ENCODE measurements around the gene WIZ.
A peak's percentile ranks its signal among the peaks of the same experiment; 100 is the strongest.
"Not testable (repeated sequence)": the region's sequence is repeated elsewhere in the genome, so short reads cannot be mapped to it uniquely, and the experiment has no call there.

The WIZ gene

DNA sequence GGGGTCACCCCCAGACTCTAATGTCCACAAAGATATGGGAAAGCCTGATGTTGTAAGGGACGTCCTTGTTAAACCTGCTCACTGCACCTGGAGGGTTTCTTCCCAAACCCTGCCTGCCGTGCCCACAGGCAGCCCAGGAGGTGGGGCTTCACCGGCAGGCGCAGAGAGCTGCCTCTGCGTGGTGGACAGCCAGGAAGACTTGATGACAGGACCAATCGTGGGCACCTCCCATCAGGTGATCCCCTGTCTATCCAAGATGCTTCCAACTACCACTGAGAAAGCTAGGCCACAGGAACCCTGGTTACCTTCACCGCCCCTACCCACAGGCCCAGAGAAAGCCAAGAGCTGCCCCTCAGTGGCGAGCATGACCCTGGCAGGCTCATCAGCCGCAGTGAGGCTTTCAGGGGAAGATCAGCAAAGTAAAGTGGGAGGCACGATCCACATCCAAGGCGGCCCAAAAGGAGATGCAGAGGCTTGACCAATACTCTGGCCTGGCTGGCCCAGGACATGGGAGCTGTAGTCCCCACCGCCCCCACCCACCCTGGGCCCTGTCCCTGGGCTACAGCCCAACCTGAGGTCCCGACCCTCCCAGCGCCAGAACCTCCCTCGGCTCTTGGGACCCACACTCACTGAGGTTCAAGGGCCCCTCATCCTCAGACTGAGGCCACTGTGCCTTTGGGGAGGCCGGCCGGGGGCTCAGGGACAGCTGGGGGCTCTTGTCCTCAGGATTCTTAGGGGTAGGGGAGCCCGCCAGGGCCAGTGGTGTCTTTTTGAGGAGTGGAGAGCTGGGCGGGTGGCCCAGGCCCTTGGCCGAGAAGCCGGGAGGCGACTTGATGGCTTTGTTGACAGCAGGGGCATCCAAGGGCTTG lies 20.6 kb downstream of the WIZ start:
- no peak for DNase-seq

- no peak for DNase-seq
Observed at GRCh38 chr19:15427991-15428471, 21.7 kb downstream of the WIZ start.

GRCh38 chr19:15427350-15427700 lies 22.4 kb downstream of the WIZ start:
- no peak for DNase-seq

DNA sequence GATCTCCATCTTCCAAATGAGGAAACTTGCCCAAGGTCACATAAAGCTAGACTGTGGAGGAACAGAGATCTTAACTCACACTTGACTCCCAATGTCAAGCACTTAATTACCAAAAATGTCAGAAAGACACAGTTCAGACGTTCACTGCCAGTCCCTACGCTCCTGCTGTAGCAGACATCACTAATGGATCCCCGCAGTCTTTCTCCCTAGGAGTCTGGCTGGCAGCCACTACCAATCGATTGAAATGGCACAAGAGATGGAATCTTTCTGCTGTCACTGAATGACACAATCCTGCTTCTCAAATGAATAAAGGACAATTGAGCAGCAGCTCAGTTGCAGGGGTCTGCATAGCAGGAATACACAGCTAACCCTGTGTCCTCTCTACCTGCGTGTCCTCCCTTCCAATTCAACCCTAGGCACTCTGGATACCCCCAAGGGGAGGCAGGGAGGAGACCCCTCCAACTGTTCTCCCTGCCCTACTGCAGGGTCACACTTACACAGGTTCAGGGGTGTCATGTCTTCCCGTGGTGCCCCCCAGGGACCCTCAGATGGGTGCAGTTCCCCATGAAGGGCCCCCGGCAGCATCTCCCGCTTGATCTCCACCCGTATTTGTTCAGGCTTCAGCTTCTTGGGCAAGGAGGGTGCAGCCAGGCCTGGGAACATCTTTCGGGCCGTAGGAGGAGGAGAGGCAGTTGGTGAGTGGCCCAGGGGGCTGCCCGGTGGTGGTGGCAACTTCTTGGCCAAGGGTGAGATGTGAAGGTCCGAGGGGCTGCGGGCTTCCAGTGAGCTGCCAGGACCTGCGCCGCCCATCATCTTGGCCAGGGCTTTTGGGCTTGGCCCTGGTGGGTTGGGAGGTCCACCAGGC lies 23.0 kb downstream of the WIZ start:
- DNase-seq: no peak

GRCh38 chr19:15425321-15425950 lies 24.3 kb downstream of the WIZ start:
- DNase-seq: no peak

DNA sequence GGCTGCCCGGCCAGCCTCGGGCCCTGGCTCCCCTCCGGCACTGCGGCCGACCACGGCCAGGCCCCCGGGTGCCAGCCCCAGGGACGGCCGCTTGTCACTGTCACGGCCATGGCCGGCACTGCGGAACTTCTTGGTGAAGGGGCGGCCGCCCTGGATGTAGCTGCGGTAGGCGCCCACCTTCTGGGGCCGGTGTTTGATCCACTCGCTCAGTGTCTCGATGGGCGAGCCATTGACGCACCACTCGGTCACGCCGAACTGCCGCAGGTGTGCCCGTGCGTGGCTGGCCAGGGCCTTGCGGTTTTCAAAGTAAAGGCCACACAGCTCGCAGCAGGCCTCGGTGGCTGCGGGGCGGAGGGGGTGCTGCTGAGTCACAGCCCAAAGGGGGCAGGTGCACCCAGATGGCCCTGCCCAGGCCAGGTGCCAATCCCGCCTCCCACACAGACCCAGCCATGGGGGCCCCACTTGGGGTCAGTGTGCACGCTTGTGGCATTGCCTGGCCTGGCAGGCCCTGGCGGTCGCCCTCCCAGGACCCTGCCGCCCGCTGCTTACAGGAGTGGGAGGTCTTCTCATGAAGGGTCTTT lies 25.0 kb downstream of the WIZ start:
- DNase-seq: no peak

GRCh38 chr19:15424121-15424520 lies 25.6 kb downstream of the WIZ start:
- DNase-seq: no peak

- DNase-seq: no peak
Observed at GRCh38 chr19:15423130-15423529, 26.6 kb downstream of the WIZ start.

DNA sequence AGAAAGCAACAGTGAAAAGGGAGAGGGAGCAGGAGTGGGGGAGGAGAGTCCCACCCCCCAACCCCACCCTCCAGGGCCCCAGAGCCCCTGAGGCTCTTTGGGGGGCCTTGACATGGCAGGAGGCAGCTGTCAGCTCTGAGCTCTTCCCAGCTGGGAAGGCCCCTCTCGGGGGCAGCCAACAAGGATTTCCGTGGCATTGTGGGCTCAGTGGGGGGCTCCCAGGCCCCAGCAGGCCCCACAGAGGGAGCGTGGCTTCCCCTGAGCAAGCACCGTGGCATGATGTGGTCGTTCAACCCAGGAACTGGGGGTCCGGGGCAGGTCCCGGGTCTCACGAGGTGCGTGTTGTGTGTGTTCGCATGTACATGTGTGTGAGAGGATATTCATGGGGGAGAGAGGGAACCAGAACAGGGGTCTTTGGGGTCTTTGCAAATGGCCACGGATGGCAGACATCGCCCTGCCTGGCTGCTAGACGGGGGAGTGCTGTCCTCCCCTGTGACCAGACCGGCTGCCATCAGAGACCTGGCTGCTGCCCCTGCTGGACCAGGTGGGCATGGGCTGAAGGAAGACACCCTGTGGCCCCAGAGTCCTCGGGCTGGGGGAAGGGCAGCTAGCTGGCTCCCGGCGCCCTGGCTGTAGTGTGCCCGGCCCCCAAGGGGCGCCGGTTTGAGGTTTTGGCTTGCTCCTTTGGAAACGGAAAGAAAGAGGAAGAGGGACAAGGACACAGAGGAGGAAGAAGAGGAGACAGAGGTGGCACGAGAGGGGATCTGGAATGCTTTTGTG lies 27.3 kb downstream of the WIZ start:
- no peak for DNase-seq

- no peak for DNase-seq
Observed at GRCh38 chr19:15421721-15422260, 28.0 kb downstream of the WIZ start.

DNA sequence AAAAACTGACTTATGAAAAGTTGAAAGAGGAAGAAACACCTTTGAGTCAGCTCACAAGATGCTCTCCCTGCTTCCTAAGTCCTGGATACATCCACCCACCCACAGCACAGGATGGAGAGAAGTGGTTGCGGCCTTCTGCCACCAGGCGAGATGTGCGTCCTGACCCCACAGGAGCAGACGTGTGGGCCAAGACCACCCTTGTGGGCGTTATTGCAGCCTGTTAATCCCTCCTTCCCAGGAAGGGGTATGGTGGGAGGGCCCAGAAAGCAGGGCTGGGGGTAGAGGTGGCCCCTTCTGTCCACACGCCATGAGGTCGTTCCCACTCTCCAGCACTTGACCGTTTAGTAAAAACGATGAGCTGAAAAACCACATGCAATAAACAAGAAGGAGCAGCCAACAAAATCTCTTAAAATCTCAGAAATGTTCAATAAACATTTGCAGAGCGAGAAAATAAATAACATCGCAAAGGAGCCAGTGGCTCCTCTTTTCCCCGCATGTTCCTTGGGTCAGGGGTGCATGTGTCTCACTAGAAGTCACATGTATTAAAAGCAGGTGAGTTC lies 28.5 kb downstream of the WIZ start:
- DNase-seq: no peak

DNA sequence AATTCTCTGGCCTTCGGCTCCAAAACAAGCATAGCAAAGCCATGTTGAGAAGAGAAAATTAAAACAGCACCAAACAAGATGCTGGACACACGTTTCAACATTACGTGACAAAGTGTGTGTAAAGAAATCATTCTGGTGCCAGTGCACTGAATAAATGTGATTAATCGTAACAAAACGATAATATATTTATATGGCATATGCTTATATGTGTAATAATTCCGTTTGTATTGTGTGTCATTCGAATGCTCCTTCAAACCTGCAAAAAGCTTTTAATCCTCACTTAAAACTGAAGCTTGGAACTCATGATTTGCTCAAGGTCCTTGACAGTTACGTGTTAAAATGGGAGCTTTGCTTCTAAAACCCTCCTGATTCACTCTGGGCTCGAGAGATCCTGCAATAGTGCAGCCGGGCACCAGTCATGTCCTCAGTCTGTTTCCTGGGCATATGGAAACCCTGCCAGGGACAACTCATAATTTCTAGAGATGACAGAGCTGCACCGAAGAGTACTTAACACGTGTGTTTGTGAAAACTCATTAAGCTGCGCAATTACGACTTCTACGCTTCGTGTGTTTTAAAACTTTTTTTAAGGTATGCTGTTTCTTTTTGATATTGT lies 30.2 kb downstream of the WIZ start:
- DNase-seq: no peak

GRCh38 chr19:15418579-15419412 lies 31.0 kb downstream of the WIZ start, which contains the start of gene AKAP8L:
Gene AKAP8L (minus strand): TSS chr19:15418988. CDS start chr19:15418923, 65 bp downstream.
- peak; percentile 88 to 100 for DNase-seq

GRCh38 chr19:15418231-15418578 lies 31.6 kb downstream of the WIZ start:
- no peak for DNase-seq

- no peak for DNase-seq
Observed at GRCh38 chr19:15417699-15418098, 32.1 kb downstream of the WIZ start.

- DNase-seq: no peak
Observed at GRCh38 chr19:15412832-15413231, 36.9 kb downstream of the WIZ start.

- DNase-seq: not testable (repeated sequence)
Observed at GRCh38 chr19:15411351-15411750, 38.4 kb downstream of the WIZ start.

DNA sequence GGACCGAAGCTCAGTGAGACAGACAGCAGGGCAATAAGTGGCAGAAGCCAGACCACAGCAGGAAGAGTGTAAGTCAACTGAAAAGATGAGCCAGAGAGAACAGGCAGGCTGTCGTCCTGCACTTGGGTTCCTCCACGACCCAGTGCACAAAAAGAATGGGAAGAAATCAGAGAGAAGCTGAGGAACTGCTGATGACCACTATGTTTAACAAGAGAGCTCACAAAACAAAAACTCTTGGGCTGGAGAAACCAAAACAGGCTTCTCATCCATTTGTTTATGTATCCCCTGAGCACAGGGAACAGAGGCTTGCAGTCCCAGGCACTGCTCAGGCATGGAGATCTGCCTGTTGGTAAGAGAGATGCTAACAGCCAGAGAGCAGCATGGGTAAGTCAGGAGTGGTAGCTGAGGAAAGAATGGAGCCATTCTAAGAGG lies 45.0 kb downstream of the WIZ start:
- DNase-seq: no peak

DNA sequence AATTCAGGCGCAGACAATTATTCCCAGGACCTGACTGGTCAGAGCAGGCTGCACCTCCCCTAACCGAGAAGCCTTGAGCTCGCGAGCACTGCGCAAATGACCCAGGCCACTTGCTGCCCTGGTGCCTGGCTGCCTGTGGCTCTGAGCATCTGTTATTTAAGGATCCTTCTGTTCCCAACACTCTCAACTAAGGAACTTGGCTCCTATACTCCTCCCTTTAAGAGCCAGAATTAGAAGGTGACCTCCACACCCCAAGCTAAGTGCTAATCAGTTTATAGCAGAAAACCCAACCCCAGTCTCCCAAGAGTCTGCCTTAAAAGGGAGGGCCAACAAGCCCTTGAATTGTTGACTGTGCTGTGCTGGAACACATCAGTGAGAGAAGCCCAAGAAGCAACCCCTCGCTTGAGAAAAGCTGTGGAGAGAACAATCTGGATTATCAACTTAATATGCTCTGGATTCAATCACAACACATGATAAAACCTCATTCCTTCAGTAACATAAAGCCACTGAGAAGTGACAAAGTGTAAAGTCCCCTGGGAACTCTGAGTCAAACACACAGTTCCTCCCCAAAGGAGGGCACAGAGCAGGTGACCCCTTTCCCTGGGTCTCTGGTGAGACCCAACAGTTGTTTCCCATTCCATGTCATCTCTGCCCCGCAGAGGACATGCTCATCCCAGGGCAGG lies 45.5 kb downstream of the WIZ start:
- DNase-seq: no peak

DNA sequence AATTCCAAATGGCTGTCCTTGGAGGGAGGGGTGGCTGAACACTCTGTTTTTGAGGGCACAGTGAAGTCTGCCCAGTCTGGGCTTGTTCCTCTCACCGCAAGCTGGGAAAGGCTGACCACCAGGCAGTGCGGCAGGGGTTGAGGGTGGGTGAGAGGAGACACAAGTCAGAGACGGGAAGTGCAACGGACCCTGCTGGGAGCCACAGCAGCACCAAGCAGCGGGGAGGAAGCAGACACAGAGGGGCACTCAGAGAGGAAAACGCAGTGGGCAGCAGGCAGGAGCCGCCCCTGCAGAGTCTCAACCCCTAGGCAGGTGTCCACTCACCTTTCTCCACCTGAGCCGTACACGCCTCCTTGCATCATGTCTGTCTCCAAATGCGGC lies 46.6 kb downstream of the WIZ start:
- no peak for DNase-seq

Data from bone marrow (tissue), 2 donors.